Ovary (tissue), 3 donors: ENCODE results near the gene ADAMTS14.

ENCODE experiments used
- EP300 ChIP-seq: sonication (generic); formaldehyde crosslinking; IDR thresholded peaks from one replicate; pipeline ENCODE4 v1.6.1; 2017; ENCODE audit warnings: antibody characterized with exemption
- POLR2A ChIP-seq: fragments of 450-650 bp; IDR thresholded peaks from one replicate; pipeline ENCODE4 v1.6.1; 2017; ENCODE audit warnings: antibody characterized with exemption, mild to moderate bottlenecking, moderate library complexity
- TF ChIP-seq, protein P1 (sequence below), 3 donors: fragments of 450-650 bp in 2 of 3; fragments of 200-600 bp in 1 of 3; IDR thresholded peaks; one replicate each; pipeline versions ENCODE4 v1.5.1 to v1.8.0; 2016 to 2022; ENCODE audit warnings: antibody characterized with exemption in 3 of 3, mild to moderate bottlenecking in 1 of 3
- donor health status: DM: no; HTN: no; CAD: no.

DNA sequence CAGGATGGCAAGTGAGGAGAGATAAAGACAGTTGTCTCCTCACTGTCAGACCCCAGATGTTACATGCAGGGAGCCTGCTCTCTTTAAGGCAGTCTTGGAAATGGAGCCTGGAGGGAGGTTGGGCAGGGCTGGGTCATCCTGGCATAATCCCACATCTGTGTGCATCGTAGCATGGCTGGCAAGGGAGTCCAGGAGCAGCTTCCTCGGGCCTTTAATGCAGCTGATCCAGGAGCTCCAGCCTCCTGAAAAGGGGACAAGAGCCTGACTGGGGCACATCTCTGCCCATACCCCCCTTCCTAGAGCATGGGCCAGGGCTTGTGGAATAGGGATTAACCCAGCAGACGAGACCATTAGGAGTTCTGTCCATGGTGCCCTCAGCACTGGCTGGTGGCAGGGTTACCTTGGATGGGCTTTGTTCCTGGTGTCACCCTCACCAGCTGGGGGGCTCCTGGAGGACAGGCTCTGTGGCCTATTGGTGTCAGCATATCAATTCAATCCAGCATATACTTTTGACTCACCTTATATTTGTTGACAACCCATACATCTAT, 77.9 kb downstream of the ADAMTS14 start:
- TF ChIP-seq POLR2A = no peak
- TF ChIP-seq, protein P1, sequence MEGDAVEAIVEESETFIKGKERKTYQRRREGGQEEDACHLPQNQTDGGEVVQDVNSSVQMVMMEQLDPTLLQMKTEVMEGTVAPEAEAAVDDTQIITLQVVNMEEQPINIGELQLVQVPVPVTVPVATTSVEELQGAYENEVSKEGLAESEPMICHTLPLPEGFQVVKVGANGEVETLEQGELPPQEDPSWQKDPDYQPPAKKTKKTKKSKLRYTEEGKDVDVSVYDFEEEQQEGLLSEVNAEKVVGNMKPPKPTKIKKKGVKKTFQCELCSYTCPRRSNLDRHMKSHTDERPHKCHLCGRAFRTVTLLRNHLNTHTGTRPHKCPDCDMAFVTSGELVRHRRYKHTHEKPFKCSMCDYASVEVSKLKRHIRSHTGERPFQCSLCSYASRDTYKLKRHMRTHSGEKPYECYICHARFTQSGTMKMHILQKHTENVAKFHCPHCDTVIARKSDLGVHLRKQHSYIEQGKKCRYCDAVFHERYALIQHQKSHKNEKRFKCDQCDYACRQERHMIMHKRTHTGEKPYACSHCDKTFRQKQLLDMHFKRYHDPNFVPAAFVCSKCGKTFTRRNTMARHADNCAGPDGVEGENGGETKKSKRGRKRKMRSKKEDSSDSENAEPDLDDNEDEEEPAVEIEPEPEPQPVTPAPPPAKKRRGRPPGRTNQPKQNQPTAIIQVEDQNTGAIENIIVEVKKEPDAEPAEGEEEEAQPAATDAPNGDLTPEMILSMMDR (IDR thresholded peaks at IDR 0.05) = no peak
- no peak for TF ChIP-seq EP300
